ENCODE measurements around the gene PGGT1B.

The PGGT1B gene

DNA sequence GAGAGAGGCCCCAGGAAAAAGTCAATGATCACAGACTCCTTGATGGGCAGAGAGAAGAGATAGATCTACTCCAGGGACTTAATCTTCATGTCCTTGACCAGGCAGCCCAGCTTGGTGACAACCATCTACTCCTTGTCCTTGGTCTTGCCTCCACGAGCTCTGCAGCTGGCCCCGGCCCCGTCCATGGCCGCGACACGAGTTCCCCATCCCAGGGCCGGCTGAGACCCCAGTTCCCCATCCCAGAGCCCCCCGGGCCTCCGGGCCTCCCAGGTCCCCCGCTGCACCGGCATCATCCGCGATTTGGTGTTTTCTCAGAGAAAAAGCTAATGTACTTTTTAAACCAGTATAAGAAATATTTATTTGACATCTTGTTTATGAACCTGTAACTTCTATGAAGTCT is 2.5 kb upstream of the PGGT1B start:
- H4K12ac ChIP-seq (ENCODE audit: low read depth, low read length): no peak overlapping the region
- H3K14ac ChIP-seq (ENCODE audit: low read length): no peak overlapping the region
- no peak overlapping the region for H2BK120ac ChIP-seq (ENCODE audit: insufficient read depth, low read length, poor library complexity)
- DNase-seq: no peak
- peaks cover 7% of the 10 kb centered on the region for H3K79me1 ChIP-seq (ENCODE audit: low read length)
- WGBS (ENCODE audit: extremely low coverage, insufficient coverage, insufficient read length): no CpG with 5 or more reads among the region's 13 CpGs
- no peak overlapping the region for H3K27ac ChIP-seq (ENCODE audit: low read depth, low read length)
- H3K4me1 ChIP-seq (ENCODE audit: control insufficient read depth in 1 of 2, insufficient read depth in 2 of 2, low read length in 2 of 2): peaks cover 0 to 4% of the 10 kb centered on the region in 2 experiments
- no peak overlapping the region for H3K9ac ChIP-seq (ENCODE audit: low read length)
- H3K4me3 ChIP-seq (ENCODE audit: low read depth, low read length): no peak overlapping the region
- H2AFZ ChIP-seq (ENCODE audit: insufficient read depth, low read length, poor library complexity): no peak overlapping the region
- H2BK5ac ChIP-seq (ENCODE audit: low read depth, low read length, poor library complexity): no peak overlapping the region
- H2AK5ac ChIP-seq (ENCODE audit: low read length): no peak overlapping the region
- no peaks in the 10 kb centered on the region for H3K27me3 ChIP-seq (ENCODE audit: insufficient read depth, low read length)
- H3K79me2 ChIP-seq (ENCODE audit: control insufficient read depth, insufficient read depth, low read length, poor library complexity): peaks cover 5% of the 10 kb centered on the region
- H3K4ac ChIP-seq (ENCODE audit: low read depth, low read length): no peak overlapping the region
- no peak overlapping the region for H3K23ac ChIP-seq (ENCODE audit: low read length)
- H3K36me3 ChIP-seq (ENCODE audit: control insufficient read depth in 1 of 2, insufficient read depth in 2 of 2, low read length in 2 of 2): no peaks in the 10 kb centered on the region
- no peak overlapping the region for H4K8ac ChIP-seq (ENCODE audit: low read depth, low read length)
- H2BK12ac ChIP-seq (ENCODE audit: low read length): no peak overlapping the region
- H3K18ac ChIP-seq (ENCODE audit: low read length): no peak overlapping the region
- no peak overlapping the region for H4K91ac ChIP-seq (ENCODE audit: low read depth, low read length)
- H3K9me3 ChIP-seq (ENCODE audit: insufficient read depth, low read depth, low read length): no peaks in the 10 kb centered on the region
- H3K4me2 ChIP-seq (ENCODE audit: low read length): no peak overlapping the region

- Histone ChIP-seq H2AK5ac (ENCODE audit: low read length) (no peak overlapping the region), H4K8ac (ENCODE audit: low read depth, low read length) (no peak overlapping the region), H3K14ac (ENCODE audit: low read length) (no peak overlapping the region), H2BK5ac (ENCODE audit: low read depth, low read length, poor library complexity) (no peak overlapping the region), H4K91ac (ENCODE audit: low read depth, low read length) (no peak overlapping the region), H3K9me3 (ENCODE audit: insufficient read depth, low read depth, low read length) (no peaks in the 10 kb centered on the region), H3K18ac (ENCODE audit: low read length) (no peak overlapping the region), H2BK120ac (ENCODE audit: insufficient read depth, low read length, poor library complexity) (no peak overlapping the region), H3K4me2 (ENCODE audit: low read length) (no peak overlapping the region), H3K4me3 (ENCODE audit: low read depth, low read length) (no peak overlapping the region), H3K79me2 (ENCODE audit: control insufficient read depth, insufficient read depth, low read length, poor library complexity) (peaks cover 5% of the 10 kb centered on the region), H2BK12ac (ENCODE audit: low read length) (no peak overlapping the region), H2AFZ (ENCODE audit: insufficient read depth, low read length, poor library complexity) (no peak overlapping the region), H3K79me1 (ENCODE audit: low read length) (peaks cover 7% of the 10 kb centered on the region), H3K23ac (ENCODE audit: low read length) (no peak overlapping the region), H3K9ac (ENCODE audit: low read length) (no peak overlapping the region), H3K36me3 (ENCODE audit: control insufficient read depth in 1 of 2, insufficient read depth in 2 of 2, low read length in 2 of 2) (no peaks in the 10 kb centered on the region), H3K4me1 (ENCODE audit: control insufficient read depth in 1 of 2, insufficient read depth in 2 of 2, low read length in 2 of 2) (peaks cover 0 to 4% of the 10 kb centered on the region in 2 experiments), H3K27me3 (ENCODE audit: insufficient read depth, low read length) (no peaks in the 10 kb centered on the region), H3K27ac (ENCODE audit: low read depth, low read length) (no peak overlapping the region), H4K12ac (ENCODE audit: low read depth, low read length) (no peak overlapping the region), H3K4ac (ENCODE audit: low read depth, low read length) (no peak overlapping the region)
- no CpG with 5 or more reads among the region's 13 CpGs for WGBS (ENCODE audit: extremely low coverage, insufficient coverage, insufficient read length)
- DNase-seq: no peak
These were observed 2.1 kb upstream of the PGGT1B start for GRCh38 chr5:115264786-115265185.

GRCh38 chr5:115263078-115263380 is 352 bp upstream of the PGGT1B start:
- H3K9me3 ChIP-seq (ENCODE audit: insufficient read depth, low read depth, low read length): no peaks in the 10 kb centered on the region
- H3K9ac ChIP-seq (ENCODE audit: low read length): no peak overlapping the region
- H3K23ac ChIP-seq (ENCODE audit: low read length): no peak overlapping the region
- H3K14ac ChIP-seq (ENCODE audit: low read length): peak overlapping the region; percentile 70
- peaks cover 5% of the 10 kb centered on the region for H3K79me2 ChIP-seq (ENCODE audit: control insufficient read depth, insufficient read depth, low read length, poor library complexity)
- peak overlapping the region; percentile 99 for H2AFZ ChIP-seq (ENCODE audit: insufficient read depth, low read length, poor library complexity)
- peak overlapping the region; percentile 35 for H3K18ac ChIP-seq (ENCODE audit: low read length)
- H2AK5ac ChIP-seq (ENCODE audit: low read length): no peak overlapping the region
- H3K27me3 ChIP-seq (ENCODE audit: insufficient read depth, low read length): no peaks in the 10 kb centered on the region
- no peak overlapping the region for H2BK120ac ChIP-seq (ENCODE audit: insufficient read depth, low read length, poor library complexity)
- no peak for DNase-seq
- peak overlapping the region; percentile 90 for H3K4me3 ChIP-seq (ENCODE audit: low read depth, low read length)
- H3K4me1 ChIP-seq (ENCODE audit: control insufficient read depth in 1 of 2, insufficient read depth in 2 of 2, low read length in 2 of 2): peaks cover 0 to 4% of the 10 kb centered on the region in 2 experiments
- H4K91ac ChIP-seq (ENCODE audit: low read depth, low read length): peak overlapping the region; percentile 57
- no peaks in the 10 kb centered on the region for H3K36me3 ChIP-seq (ENCODE audit: control insufficient read depth in 1 of 2, insufficient read depth in 2 of 2, low read length in 2 of 2)
- H3K4me2 ChIP-seq (ENCODE audit: low read length): peak overlapping the region; percentile 71
- H4K12ac ChIP-seq (ENCODE audit: low read depth, low read length): peak overlapping the region; percentile 98
- H2BK12ac ChIP-seq (ENCODE audit: low read length): no peak overlapping the region
- H3K4ac ChIP-seq (ENCODE audit: low read depth, low read length): peak overlapping the region; percentile 64
- H4K8ac ChIP-seq (ENCODE audit: low read depth, low read length): peak overlapping the region; percentile 100
- no CpG with 5 or more reads among the region's 7 CpGs for WGBS (ENCODE audit: extremely low coverage, insufficient coverage, insufficient read length)
- peaks cover 7% of the 10 kb centered on the region for H3K79me1 ChIP-seq (ENCODE audit: low read length)
- no peak overlapping the region for H2BK5ac ChIP-seq (ENCODE audit: low read depth, low read length, poor library complexity)
- no peak overlapping the region for H3K27ac ChIP-seq (ENCODE audit: low read depth, low read length)

DNA sequence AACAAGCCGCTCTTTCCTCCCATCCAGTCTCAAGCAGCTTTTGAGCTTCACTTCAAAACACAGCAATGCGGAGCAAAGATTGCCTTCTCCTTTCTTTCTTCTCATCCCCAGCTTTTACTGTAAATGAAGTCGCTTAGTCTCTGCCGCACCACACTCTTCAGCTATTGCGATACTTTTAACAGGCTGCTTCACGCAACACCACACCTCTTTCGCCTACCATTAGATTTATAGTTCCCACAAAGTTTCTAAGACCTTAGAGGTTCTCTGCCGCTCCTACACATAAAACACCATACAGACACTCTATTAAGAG is 711 bp downstream of the PGGT1B start:
- no peak overlapping the region for H3K27ac ChIP-seq (ENCODE audit: low read depth, low read length)
- H3K79me2 ChIP-seq (ENCODE audit: control insufficient read depth, insufficient read depth, low read length, poor library complexity): peaks cover 5% of the 10 kb centered on the region
- peaks cover 7% of the 10 kb centered on the region for H3K79me1 ChIP-seq (ENCODE audit: low read length)
- no peaks in the 10 kb centered on the region for H3K9me3 ChIP-seq (ENCODE audit: insufficient read depth, low read depth, low read length)
- H3K14ac ChIP-seq (ENCODE audit: low read length): no peak overlapping the region
- H3K4me3 ChIP-seq (ENCODE audit: low read depth, low read length): peak overlapping the region; percentile 10
- peaks cover 0 to 4% of the 10 kb centered on the region in 2 experiments for H3K4me1 ChIP-seq (ENCODE audit: control insufficient read depth in 1 of 2, insufficient read depth in 2 of 2, low read length in 2 of 2)
- H4K91ac ChIP-seq (ENCODE audit: low read depth, low read length): no peak overlapping the region
- no peak overlapping the region for H4K12ac ChIP-seq (ENCODE audit: low read depth, low read length)
- peak overlapping the region; percentile 48 for H4K8ac ChIP-seq (ENCODE audit: low read depth, low read length)
- H3K9ac ChIP-seq (ENCODE audit: low read length): peak overlapping the region; percentile 80
- DNase-seq: no peak
- no peak overlapping the region for H2AK5ac ChIP-seq (ENCODE audit: low read length)
- H2AFZ ChIP-seq (ENCODE audit: insufficient read depth, low read length, poor library complexity): peak overlapping the region; percentile 10
- peak overlapping the region; percentile 71 for H3K4me2 ChIP-seq (ENCODE audit: low read length)
- H3K18ac ChIP-seq (ENCODE audit: low read length): no peak overlapping the region
- H3K4ac ChIP-seq (ENCODE audit: low read depth, low read length): no peak overlapping the region
- WGBS (ENCODE audit: extremely low coverage, insufficient coverage, insufficient read length): no CpG with 5 or more reads among the region's 8 CpGs
- no peak overlapping the region for H2BK5ac ChIP-seq (ENCODE audit: low read depth, low read length, poor library complexity)
- H3K27me3 ChIP-seq (ENCODE audit: insufficient read depth, low read length): no peaks in the 10 kb centered on the region
- H3K23ac ChIP-seq (ENCODE audit: low read length): no peak overlapping the region
- no peaks in the 10 kb centered on the region for H3K36me3 ChIP-seq (ENCODE audit: control insufficient read depth in 1 of 2, insufficient read depth in 2 of 2, low read length in 2 of 2)
- no peak overlapping the region for H2BK120ac ChIP-seq (ENCODE audit: insufficient read depth, low read length, poor library complexity)
- no peak overlapping the region for H2BK12ac ChIP-seq (ENCODE audit: low read length)

All from trophoblast cell (in vitro differentiated cells and primary cell).